Measurements from ENCODE around the gene NINJ2. TPM values are rescaled to one million over a fixed set of nuclear protein-coding genes. Genes with fewer than 3 reads are reported as not detected.
A peak's percentile ranks its signal among the peaks of the same experiment; 100 is the strongest.
"Not testable (repeated sequence)": the region's sequence is repeated elsewhere in the genome, so short reads cannot be mapped to it uniquely, and the experiment has no call there.

The NINJ2 gene
- polyA plus RNA-seq, 2 of the 4 experiments (the other 2 are of a cell fraction): 0.76 to 1.2 TPM

GRCh38 chr12:632102-632696 lies 31.0 kb downstream of the NINJ2 start (continued):
- TF ChIP-seq, protein P1, sequence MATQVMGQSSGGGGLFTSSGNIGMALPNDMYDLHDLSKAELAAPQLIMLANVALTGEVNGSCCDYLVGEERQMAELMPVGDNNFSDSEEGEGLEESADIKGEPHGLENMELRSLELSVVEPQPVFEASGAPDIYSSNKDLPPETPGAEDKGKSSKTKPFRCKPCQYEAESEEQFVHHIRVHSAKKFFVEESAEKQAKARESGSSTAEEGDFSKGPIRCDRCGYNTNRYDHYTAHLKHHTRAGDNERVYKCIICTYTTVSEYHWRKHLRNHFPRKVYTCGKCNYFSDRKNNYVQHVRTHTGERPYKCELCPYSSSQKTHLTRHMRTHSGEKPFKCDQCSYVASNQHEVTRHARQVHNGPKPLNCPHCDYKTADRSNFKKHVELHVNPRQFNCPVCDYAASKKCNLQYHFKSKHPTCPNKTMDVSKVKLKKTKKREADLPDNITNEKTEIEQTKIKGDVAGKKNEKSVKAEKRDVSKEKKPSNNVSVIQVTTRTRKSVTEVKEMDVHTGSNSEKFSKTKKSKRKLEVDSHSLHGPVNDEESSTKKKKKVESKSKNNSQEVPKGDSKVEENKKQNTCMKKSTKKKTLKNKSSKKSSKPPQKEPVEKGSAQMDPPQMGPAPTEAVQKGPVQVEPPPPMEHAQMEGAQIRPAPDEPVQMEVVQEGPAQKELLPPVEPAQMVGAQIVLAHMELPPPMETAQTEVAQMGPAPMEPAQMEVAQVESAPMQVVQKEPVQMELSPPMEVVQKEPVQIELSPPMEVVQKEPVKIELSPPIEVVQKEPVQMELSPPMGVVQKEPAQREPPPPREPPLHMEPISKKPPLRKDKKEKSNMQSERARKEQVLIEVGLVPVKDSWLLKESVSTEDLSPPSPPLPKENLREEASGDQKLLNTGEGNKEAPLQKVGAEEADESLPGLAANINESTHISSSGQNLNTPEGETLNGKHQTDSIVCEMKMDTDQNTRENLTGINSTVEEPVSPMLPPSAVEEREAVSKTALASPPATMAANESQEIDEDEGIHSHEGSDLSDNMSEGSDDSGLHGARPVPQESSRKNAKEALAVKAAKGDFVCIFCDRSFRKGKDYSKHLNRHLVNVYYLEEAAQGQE (IDR thresholded peaks at IDR 0.05): no peak
- TF ChIP-seq MAZ (IDR thresholded peaks at IDR 0.05; ENCODE audit: borderline replicate concordance, low read depth, low read length) (no peak), HES2 (IDR thresholded peaks at IDR 0.05) (no peak)

- ATAC-seq: no peak
- peak overlapping the region; percentile 96 to 97 for H3K27ac ChIP-seq
- POLR2A ChIA-PET: interaction anchor here (1.2 to 3.5 kb wide), 6 partner anchors 9 to 121 kb away, joined by 3 to 45 read pairs (median 10); partner anchors contain the start of gene WNK1
Measured at GRCh38 chr12:630656-631632, 32.3 kb downstream of the NINJ2 start.

GRCh38 chr12:628742-629078 lies 34.5 kb downstream of the NINJ2 start:
- 87% methylated on average over 1 of the region's 1 CpG for WGBS (ENCODE audit: missing lambda C conversion rate)
- H3K4me3 ChIP-seq; ATAC-seq; FAIRE-seq; DNase-seq (ENCODE audit: low read depth in 1 of 2, low spot score in 1 of 2); H3K4me2 ChIP-seq; POLR2A ChIA-PET; H3K9me3 ChIP-seq: not testable (repeated sequence)
- Histone ChIP-seq H3K4me1 (peaks cover 52% of the 10 kb centered on the region), H3K27ac (peak overlapping the region; percentile 78 to 97)
- CTCF ChIA-PET: interaction anchor here (0.6 to 0.9 kb wide), 3 partner anchors 13 to 176 kb away, joined by 3 read pairs; no protein-coding TSS in a partner anchor

More at GRCh38 chr12:630656-631632, 32.3 kb downstream of the NINJ2 start:
- CTCF ChIA-PET: interaction anchor here (0.9 to 3.9 kb wide), 8 partner anchors 16 to 184 kb away, joined by 3 to 36 read pairs (median 9); partner anchors contain the start of gene WNK1
- H3K4me2 ChIP-seq: peak overlapping the region; percentile 83
- FAIRE-seq (no peak), DNase-seq (ENCODE audit: low read depth in 1 of 2, low spot score in 1 of 2) (no peak)
- no peak overlapping the region for H3K4me3 ChIP-seq
- TF ChIP-seq BHLHE40 (IDR thresholded peaks at IDR 0.05; ENCODE audit: low read depth, low read length) (no peak), HOXA7 (CRISPR knock-in tag; IDR thresholded peaks at IDR 0.05) (no peak), TP53 (CRISPR knock-in tag; IDR thresholded peaks at IDR 0.05) (no peak), CHD4 (IDR thresholded peaks at IDR 0.05; ENCODE audit: borderline replicate concordance) (no peak), MAZ (IDR thresholded peaks at IDR 0.05; ENCODE audit: borderline replicate concordance, low read depth, low read length) (no peak), KDM1A (IDR thresholded peaks at IDR 0.05; ENCODE audit: low read depth) (no peak), NFE2L2 (conservative IDR thresholded peaks at IDR 0.05; ENCODE audit: low read length) (no peak), NPAS2 (CRISPR knock-in tag; IDR thresholded peaks at IDR 0.05; ENCODE audit: borderline replicate concordance) (no peak)
- TF ChIP-seq, protein P2, sequence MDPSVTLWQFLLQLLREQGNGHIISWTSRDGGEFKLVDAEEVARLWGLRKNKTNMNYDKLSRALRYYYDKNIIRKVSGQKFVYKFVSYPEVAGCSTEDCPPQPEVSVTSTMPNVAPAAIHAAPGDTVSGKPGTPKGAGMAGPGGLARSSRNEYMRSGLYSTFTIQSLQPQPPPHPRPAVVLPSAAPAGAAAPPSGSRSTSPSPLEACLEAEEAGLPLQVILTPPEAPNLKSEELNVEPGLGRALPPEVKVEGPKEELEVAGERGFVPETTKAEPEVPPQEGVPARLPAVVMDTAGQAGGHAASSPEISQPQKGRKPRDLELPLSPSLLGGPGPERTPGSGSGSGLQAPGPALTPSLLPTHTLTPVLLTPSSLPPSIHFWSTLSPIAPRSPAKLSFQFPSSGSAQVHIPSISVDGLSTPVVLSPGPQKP (IDR thresholded peaks at IDR 0.05; ENCODE audit: low read depth, low read length): no peak
- H3K9me3 ChIP-seq: no peaks in the 10 kb centered on the region
- 93% methylated on average over 44 of the region's 45 CpGs for WGBS (ENCODE audit: missing lambda C conversion rate)
- peaks cover 58% of the 10 kb centered on the region for H3K4me1 ChIP-seq

Data from A549 (cell line).